ENCODE results near the gene IL17RB.

Gene IL17RB

DNA sequence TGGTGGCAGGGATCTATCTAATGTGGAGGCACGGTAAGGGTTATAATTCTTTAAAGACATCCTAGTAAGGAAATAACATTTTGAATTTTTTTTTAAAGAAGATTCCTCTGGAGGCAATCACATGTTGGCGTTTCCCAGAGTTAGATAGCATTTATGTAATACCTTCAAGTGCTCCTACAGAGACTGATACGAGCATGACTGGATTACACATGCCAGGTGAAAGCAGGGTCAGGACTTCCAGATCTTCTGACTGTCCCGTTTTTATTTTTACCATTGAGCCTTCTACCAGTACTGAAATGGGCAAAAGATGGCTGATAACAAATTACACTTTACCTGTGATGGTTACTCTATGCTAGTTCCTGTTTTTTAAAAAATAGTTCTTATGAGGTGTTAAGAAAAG lies 13.8 kb downstream of the IL17RB start:
- DNase-seq (ENCODE audit: low read depth), result no peak

GRCh38 chr3:53862241-53862640 lies 15.9 kb downstream of the IL17RB start:
- no peak for DNase-seq (ENCODE audit: low read depth)

DNA sequence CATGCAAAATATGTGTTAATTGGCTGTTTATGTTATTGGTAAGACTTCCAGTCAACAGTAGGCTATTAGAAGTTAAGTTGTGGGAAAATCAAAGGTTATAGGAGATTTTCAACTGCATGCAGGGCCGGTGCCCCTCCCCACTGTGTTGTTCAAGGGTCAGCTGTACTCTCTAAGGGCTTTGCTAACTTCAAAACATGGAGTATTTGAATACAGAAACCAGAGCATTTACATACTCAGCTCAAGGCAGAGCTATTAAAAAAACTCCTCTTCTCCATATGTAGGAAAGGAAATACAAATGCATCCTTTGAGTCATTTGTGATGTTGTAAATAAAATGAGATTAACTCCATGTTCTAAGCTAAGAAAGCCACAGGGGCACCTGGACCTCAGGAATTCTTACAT lies 16.8 kb downstream of the IL17RB start:
- no peak for DNase-seq (ENCODE audit: low read depth)

GRCh38 chr3:53865732-53866499 lies 19.5 kb downstream of the IL17RB start:
- DNase-seq (ENCODE audit: low read depth), result no peak

DNA sequence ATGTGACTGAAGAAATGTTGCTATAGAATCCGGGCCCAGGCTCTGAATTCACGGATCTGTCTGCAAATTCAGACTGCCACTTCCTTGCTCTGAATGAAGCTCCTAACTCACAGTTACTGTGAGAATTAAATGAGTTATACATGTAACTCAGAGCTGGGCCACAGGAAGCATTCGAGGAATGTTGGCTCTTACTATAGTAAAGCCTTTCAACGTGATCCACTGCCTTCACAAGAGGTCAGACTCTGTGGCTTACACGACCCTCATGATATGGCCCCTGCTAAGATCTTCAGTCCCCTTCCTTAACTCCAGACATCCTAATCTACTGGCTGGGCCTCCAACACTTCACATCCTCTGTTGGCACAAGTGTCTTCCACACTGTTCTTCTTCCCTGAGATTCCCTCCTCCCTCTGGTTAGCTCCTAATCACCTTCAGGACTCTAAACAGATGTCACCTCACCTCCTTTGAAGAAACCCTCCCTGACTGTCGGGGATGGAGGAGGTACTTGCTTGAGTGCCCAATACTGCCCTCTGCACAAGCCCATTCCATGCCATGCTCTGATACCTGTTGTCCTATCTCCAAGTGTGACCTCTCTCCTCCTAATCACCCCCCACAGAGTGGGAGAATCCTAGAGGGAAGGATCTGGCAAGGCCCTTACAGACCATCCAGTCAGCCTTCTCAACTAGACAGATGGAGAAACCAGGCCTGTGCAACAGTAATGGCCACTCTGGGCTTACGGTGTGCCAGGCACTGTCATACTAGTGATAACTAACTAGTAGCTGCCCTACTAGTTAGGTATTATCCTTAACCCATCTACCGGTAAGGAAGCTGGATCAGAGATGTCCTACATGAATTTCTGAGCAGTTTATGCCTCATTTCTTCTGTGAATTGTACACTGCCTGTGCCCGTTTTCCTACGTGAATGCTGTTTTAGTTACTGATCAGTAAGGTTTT lies 34.3 kb downstream of the IL17RB start:
- DNase-seq (ENCODE audit: low read depth), result no peak

GRCh38 chr3:53881691-53882593 lies 35.6 kb downstream of the IL17RB start, which contains the start of gene ACTR8:
Gene ACTR8, minus strand, starts transcription at chr3:53882152. Its CDS starts 51 bp downstream, at chr3:53882101.
- DNase-seq (ENCODE audit: low read depth), result peak; percentile 61

GRCh38 chr3:53883008-53883407 lies 36.6 kb downstream of the IL17RB start:
- DNase-seq (ENCODE audit: low read depth), result no peak

DNA sequence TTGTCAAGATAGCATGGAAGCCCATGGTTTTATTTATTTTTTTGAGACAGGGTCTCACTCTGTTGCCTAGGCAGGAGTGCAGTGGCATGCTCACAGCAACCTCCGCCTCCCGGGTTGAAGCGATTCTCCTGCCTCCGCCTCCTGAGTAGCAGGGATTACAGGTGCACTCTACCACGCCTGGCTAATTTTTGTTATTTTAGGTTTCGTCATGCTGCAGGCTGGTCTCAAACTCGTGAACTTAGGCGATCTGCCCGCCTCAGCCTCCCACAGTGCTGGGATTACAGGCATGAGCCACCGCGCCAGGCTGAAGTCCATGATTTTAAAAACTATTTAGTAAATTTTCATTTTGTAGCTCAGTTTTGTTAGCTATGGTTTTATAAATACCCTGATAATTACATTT lies 38.3 kb downstream of the IL17RB start:
- no peak for DNase-seq (ENCODE audit: low read depth)

DNA sequence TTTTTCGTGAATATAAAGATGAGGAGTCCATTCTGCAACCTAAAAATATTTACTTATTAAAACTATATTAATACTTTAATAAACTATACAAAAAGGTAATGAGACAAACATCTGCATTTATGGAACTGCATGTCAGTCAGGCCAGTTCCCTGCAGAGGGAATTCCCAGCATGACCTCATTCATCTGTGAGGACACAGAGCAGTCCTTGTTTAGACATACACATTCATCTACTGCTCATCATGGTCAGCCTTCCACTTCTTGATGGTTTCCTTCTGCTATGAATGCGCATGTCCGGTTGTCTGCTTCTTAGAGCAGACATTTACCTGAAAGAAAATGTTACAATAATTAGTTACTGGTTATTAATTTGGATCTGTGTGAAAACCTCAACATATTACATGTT lies 38.9 kb downstream of the IL17RB start:
- DNase-seq (ENCODE audit: low read depth), result no peak

DNA sequence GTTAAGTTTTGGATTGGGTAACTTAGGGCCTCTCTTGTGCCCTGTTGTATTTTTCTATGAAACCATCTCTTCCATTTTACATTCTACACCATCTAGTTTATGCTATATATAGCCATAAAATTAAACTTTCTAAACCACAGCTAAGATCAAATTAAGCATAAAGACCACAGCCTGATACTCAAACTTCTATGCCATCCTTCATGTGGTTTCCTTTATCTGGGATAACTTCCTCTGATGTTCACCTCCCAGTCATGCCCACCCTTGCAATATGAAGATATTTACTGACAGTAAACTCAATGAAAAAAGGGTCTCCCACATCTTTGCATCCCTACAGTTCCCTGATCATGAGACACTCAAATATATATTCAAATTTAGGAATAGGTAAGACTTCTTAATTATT lies 41.1 kb downstream of the IL17RB start:
- no peak for DNase-seq (ENCODE audit: low read depth)

DNA sequence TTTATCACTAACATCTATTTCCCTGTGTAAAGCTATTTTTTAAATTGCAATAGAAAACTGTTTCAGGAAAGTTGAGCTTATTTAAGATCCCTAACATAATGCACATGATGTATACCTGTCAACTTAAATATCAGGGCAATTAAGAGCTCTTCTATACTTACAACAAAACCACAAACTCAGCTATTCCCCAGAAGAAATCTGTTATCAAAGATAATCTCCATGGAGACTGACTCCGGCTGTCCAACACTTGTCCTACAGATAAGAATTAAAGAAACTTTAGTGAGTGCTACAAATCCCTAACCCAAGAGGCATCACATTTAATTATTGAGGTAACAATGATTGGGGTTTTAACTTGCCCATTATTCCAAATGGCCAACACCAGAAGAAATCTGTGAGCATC lies 41.9 kb downstream of the IL17RB start:
- DNase-seq (ENCODE audit: low read depth), result no peak

GRCh38 chr3:53890726-53891475 lies 44.5 kb downstream of the IL17RB start:
- DNase-seq (ENCODE audit: low read depth), result peak; percentile 3

DNA sequence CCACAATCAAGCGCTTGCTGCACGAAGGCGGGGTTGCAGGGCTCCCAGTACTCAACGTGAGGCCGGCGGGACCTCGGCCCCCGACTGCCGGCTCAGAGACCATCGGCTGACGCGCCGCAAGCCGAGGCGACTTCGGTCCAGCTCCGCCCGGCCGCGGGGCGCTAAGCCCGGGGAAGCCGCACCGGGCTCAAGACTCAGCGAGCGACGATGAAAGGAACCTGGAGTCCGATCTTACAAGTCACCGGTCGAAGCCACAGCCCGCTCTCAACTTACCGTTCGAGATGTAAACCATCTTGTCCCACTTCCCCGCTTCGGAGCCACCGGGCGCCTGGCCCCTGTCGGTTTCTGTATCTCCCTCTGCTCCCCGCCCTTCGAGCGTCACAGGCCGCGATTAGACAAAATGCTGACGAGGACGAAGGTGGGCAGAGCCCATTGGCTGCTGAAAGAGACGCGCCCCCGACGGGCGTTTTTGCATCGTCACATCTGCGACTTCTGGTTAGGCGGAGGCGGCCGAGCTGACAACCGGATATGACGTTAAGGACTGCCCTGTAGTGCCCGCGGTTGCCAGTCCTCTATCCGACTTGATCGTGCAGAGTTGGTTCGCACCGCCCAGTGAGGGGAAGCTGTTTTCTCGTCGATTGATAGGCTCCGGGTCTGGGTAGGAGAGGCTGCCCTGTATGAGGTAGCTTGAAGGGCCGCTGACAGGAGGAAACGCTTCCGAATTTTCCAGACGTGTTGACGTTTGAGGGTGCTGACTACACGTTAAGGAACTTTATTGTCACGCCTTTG lies 45.3 kb downstream of the IL17RB start, which contains the start of gene SELENOK:
Gene SELENOK (minus strand): TSS at position 363 of the 789 bp plus-strand sequence.
- peak; percentile 96 for DNase-seq (ENCODE audit: low read depth)

GRCh38 chr3:53892286-53892637 lies 45.9 kb downstream of the IL17RB start:
- DNase-seq (ENCODE audit: low read depth), result no peak

- no peak for DNase-seq (ENCODE audit: low read depth)
These were observed 53.4 kb downstream of the IL17RB start for GRCh38 chr3:53899750-53900149.

GRCh38 chr3:53900666-53901331 lies 54.4 kb downstream of the IL17RB start:
- no peak for DNase-seq (ENCODE audit: low read depth)

DNA sequence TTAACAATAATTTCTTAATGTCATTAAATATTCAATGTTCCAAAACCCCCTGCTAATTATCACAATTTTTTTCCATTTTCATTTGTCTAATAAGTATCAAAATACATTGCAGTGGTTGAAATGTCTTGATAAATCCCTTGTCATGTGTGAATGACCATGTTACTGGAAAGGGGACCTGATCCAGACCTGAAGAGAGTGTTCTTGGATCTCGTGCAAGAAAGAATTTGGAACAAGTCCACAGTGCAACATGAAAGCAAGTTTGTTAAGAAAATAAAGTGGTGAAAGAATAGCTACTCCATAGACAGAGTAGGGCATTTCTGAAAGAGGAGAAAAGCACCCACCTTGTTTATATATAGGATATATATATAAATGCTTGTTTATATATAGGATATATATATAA lies 55.7 kb downstream of the IL17RB start:
- DNase-seq (ENCODE audit: low read depth), result no peak

DNA sequence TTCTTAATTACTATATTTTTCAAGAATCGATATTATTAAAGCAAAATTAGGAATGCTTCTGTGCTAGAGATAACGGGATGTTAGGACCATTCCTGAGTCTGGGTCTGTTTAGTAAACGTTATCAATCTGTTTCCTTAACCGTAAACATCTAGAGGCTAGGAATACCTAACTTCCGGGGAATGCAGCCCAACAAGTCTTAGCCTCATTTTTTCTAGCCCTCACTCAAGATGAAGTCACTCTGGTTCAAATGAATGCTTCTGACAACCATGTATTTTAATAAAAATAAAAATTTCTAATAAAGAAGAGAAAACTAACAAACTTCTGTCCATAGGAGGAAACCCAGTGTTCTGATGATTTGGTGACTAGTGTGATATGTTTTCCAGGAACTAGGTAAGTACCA lies 56.3 kb downstream of the IL17RB start:
- DNase-seq (ENCODE audit: low read depth), result no peak

GRCh38 chr3:53913401-53913800 lies 67.0 kb downstream of the IL17RB start:
- DNase-seq (ENCODE audit: low read depth), result no peak

All from HS-27A (cell line).